SJCRH30 (cell line): ENCODE results near the gene PPP4R3A. TPM values are rescaled to one million over a fixed set of nuclear protein-coding genes. Genes with fewer than 3 reads are reported as not detected.
A peak's percentile ranks its signal among the peaks of the same experiment; 100 is the strongest.
"Not testable (repeated sequence)": the region's sequence is repeated elsewhere in the genome, so short reads cannot be mapped to it uniquely, and the experiment has no call there.

ENCODE experiments used
- DNase-seq, 2 experiments: peaks; one replicate each; pipeline ENCODE4 v3.0.0-alpha.2; 2015 to 2020
- H3K27ac ChIP-seq: fragments of 250-450 bp; sonication (Bioruptor Pico); 2 replicates; pipeline ENCODE4 v1.5.1; 2020; ENCODE audit warnings: mild to moderate bottlenecking, moderate library complexity
- H3K27me3 ChIP-seq: fragments of 250-450 bp; sonication (Bioruptor Pico); 2 replicates; pipeline ENCODE4 v1.5.1; 2020; ENCODE audit warnings: mild to moderate bottlenecking, moderate library complexity
- H3K36me3 ChIP-seq: fragments of 250-450 bp; sonication (Bioruptor Pico); 2 replicates; pipeline ENCODE4 v1.5.1; 2020; ENCODE audit warnings: mild to moderate bottlenecking, moderate library complexity
- H3K4me1 ChIP-seq: fragments of 250-450 bp; sonication (Bioruptor Pico); 2 replicates; pipeline ENCODE4 v1.5.1; 2020; ENCODE audit warnings: mild to moderate bottlenecking, moderate library complexity
- H3K4me3 ChIP-seq: fragments of 250-450 bp; sonication (Bioruptor Pico); 2 replicates; pipeline ENCODE4 v1.5.1; 2020; ENCODE audit warnings: mild to moderate bottlenecking, moderate library complexity
- H3K9me3 ChIP-seq: fragments of 250-450 bp; sonication (Bioruptor Pico); replicated peaks from 2 replicates; pipeline ENCODE4 v1.5.1; 2020; ENCODE audit warnings: mild to moderate bottlenecking, moderate library complexity
- total RNA-seq: library from RNA; depleted of rRNA; stranded (reverse); fragments of >200 nt; shearing (Covaris generic); gene quantifications from 2 replicates; pipeline ENCODE4 v1.2.3, GENCODE V29; 2014; rRNA removed

The PPP4R3A gene
- 74.1 and 77.8 TPM in 2 replicates for total RNA-seq

DNA sequence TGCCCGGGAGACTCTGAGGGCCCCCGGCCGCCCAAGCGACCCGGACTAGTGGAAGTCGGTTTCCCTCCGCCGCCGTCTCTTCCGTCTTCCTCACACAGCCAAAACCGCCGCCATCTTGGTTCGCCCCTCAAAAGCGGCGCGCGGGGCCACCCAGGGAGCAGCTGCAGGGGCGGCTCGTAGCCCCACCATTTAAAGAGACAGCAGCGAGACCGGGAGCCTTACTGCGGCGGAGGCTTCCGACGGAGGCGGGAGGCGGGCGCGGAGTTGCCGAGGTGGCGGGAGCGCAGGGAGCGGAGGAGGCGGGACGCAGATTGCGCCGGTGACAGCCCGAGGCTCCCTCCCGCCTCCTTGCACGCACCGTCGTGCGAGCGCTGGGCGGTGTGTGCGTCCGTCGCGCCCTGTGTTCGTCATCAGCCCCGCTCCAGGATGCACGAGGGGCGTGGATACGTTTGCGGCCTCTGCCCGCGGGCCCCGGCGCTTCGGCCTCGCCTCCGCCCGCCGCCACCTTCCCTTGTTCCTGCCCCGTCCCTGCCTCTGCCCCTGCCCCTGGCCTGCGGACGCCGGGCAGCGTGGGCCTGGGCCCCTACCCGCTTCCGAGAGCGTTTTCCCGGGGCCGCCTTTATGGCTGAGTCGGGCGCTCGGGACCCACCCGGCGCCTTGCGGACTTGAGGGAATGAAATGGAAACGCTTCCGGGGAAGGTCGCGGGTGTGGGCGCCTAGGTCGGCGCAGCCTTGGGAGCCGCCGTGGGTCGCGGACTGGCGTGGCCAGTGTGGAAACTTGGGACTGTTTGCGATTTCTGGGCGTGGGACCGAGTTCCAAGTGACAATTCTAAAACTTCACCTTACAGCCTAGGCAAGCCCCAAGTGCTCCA, at the start of gene PPP4R3A:
Gene PPP4R3A (minus strand): TSS at position 140 of the 872 bp plus-strand sequence. CDS start 663 bp downstream, outside the sequence.
- H3K4me1 ChIP-seq = no peaks in the 10 kb centered on the region
- peak within 1 kb of the TSS; percentile 97 for H3K27ac ChIP-seq
- H3K36me3 ChIP-seq = peaks cover 15% of the 10 kb centered on the region
- no peaks in the 10 kb centered on the region for H3K27me3 ChIP-seq
- H3K9me3 ChIP-seq = no peaks in the 10 kb centered on the region
- peak; percentile 92 to 93 for DNase-seq
- H3K4me3 ChIP-seq = peak within 1 kb of the TSS; percentile 90

DNA sequence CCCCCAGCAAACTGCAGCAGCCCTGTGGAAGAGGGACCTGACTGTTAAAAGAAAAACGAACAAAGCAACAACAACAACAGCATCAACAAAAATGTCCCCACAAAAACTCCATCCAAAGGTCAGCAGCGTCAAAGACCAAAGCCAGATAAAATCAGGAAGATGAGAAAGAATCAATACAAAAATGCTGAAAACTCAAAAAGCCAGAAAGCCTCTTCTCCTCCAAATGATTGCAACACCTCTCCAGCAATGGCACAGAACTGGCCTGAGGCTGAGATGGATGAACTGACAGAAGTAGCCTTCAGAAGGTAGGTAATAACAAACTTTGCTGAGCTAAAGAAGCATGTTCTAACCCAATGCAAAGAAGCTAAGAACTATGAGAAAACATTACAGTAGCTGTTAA, 45.4 kb upstream of the PPP4R3A start:
- no peaks in the 10 kb centered on the region for H3K9me3 ChIP-seq
- no peak overlapping the region for H3K27ac ChIP-seq
- no peaks in the 10 kb centered on the region for H3K27me3 ChIP-seq
- no peak for DNase-seq
- H3K4me1 ChIP-seq = no peaks in the 10 kb centered on the region
- H3K4me3 ChIP-seq = no peak overlapping the region
- H3K36me3 ChIP-seq = no peaks in the 10 kb centered on the region

DNA sequence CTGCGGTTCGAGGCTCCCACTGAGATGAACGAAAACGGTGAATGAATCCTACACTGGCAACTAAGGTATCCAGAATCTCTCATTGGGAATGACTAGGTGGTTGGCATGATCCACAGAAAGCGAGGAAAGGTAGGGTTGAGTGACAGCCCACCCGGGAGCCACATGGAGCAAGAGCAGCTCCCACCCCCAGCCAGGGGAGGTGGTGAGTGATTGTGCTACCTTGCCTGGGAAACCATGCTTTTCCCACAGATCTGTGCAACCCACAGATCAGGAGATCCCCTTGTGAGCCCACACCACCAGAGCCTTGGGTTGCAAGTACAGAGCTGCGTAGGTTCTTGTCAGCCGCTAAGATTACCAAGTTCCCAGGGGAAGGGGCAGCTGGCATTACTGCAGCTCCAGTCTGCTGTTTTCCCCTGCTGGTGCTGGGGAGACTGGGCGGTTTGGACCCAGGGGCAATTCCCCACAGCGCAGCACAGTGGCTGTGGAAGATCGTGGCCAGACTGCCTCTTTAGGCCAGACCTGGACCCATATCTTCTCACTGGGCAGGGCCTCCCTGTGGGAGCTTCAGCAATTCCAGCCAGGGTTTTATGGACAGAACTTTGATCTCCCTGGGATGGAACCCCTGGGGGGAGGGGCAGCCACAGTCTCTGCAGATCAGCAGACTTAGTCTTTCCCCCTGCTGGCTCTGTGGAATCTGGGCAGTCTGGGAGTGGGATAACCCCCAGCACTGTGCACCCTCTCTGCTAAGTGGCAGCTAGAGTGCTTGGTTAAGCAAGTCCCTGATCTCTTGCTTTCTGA, 44.6 kb upstream of the PPP4R3A start:
- H3K9me3 ChIP-seq = no peaks in the 10 kb centered on the region
- no peak overlapping the region for H3K27ac ChIP-seq
- H3K36me3 ChIP-seq = no peaks in the 10 kb centered on the region
- H3K27me3 ChIP-seq = no peaks in the 10 kb centered on the region
- H3K4me3 ChIP-seq = no peak overlapping the region
- H3K4me1 ChIP-seq = no peaks in the 10 kb centered on the region
- DNase-seq = no peak

DNA sequence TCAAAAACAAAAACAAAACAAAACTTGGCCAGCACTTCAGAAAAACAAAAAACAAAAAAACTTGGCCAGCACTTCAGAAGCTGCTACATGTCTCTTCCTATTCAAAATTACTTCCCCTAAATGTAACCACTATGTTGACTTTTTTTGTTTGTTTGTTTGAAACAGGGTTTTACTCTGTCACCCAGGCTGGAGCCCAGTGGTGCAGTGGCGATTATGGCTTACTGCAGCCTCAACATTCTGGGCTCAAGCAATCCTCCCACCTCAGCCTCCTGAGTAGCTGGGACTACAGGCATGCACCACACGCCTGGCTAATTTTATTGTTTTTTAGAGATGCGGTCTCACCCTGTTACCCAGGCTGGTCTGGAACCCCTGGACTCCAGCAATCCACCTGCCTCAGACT, 38.0 kb upstream of the PPP4R3A start:
- Histone ChIP-seq H3K4me1 (0 out of 2 replicates have a peak, but pooled peaks cover 2% of the 10 kb centered on the region), H3K27me3 (no peaks in the 10 kb centered on the region), H3K4me3 (no peak overlapping the region), H3K36me3 (no peaks in the 10 kb centered on the region), H3K27ac (no peak overlapping the region), H3K9me3 (no peaks in the 10 kb centered on the region)
- DNase-seq = no peak

DNA sequence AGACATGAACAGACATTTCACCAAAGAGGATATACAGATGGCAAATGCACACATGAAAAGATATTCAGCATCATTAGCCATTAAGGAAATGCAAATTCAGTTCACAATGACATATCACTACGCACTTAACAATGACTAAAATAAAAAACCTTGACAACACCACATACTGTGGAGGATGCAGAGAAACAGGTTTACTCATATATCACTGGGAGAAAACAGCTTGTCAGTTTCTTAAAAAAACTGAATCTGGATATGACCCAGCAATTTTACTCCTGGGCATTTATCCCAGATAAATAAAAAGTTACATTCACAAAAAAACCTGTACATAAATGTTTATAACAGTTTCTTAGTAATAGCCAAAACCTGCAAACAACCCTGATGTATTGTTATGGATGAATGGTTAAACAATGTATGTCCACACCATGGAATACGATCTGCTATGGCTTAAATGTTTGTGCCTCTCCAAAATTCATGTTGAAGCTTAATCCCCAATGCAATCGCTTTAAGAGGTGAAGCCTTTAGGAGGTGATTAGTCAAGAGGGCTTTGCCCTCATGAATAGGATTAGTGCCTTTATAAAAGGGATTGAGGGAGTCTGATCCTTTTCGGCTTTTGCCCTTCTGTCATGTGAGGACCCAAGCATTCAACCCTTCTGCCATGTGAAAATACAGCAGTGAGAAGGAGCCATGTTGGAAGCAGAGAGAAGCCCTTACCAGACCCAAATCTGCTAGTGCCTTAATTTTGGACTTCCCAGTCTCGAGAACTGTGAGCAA, 36.0 kb upstream of the PPP4R3A start:
- H3K27ac ChIP-seq = no peak overlapping the region
- H3K9me3 ChIP-seq = no peaks in the 10 kb centered on the region
- H3K36me3 ChIP-seq = no peaks in the 10 kb centered on the region
- peak in 1 of 2 experiments; percentile 42 for DNase-seq
- H3K27me3 ChIP-seq = no peaks in the 10 kb centered on the region
- 0 out of 2 replicates have a peak, but pooled peaks cover 2% of the 10 kb centered on the region for H3K4me1 ChIP-seq
- H3K4me3 ChIP-seq = no peak overlapping the region

DNA sequence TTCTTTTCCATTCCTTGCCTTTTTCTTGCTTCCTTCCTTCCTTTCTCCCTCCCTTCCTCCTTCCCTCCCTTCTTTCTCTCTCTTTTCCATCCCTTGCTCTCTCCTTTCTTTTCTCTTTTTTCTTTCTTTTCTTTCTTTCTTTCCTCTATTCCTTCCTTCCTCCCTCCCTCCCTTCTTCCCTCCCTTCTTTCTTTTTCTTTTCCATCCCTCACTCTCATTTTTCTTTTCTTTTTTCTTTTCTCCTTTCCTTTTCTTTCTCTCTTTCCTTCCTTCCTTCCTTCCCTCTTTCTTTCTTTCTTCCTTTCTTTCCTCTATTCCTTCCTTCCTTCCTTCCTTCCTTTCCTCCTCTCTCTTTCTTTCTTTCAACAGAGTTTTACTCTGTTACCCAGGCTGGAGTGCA, 35.1 kb upstream of the PPP4R3A start:
- Histone ChIP-seq H3K4me1 (0 out of 2 replicates have a peak, but pooled peaks cover 2% of the 10 kb centered on the region), H3K27me3 (no peaks in the 10 kb centered on the region), H3K27ac (no peak overlapping the region), H3K9me3 (no peaks in the 10 kb centered on the region), H3K36me3 (no peaks in the 10 kb centered on the region), H3K4me3 (no peak overlapping the region)
- DNase-seq = no peak

DNA sequence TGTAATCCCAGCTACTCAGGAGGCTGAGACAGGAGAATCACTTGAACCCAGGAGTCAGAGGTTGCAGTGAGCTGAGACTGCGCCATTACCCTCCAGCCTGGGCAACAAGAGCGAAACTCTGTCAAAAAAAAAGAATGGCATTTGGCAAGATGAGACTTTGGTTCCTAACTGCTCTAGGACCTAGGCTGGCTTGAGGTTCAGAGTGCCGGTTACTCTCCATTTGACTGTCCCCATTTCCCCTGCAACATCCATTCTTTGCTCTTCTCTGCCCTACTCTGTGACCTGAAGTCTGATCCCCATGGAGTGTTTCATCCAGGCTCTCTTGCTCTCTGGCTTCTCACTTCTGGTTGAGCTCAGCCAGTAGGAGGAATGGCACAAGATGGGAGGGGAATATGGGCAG, 26.2 kb upstream of the PPP4R3A start:
- Histone ChIP-seq H3K27ac (no peak overlapping the region), H3K27me3 (0 out of 2 replicates have a peak, but pooled peaks cover 3% of the 10 kb centered on the region)

DNA sequence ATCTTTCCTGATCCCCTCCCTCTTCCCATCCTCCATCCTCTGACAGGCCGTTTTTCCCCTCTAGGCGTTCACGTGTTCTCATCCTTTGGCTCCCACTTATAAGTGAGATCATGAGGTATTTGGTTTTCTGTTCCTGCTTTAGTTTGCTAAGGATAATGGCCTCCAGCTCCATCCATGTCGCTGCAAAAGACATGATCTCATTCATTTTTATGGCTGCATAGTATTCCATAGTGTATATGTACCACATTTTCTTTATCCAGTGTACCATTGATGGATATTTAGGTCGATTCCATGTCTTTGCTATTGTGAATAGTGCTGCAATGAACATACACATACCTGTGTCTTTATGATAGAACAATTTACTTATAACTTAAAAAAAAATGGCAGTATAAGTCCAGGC, 23.9 kb upstream of the PPP4R3A start:
- H3K36me3 ChIP-seq, DNase-seq, H3K4me3 ChIP-seq, H3K4me1 ChIP-seq, H3K27me3 ChIP-seq, H3K27ac ChIP-seq, H3K9me3 ChIP-seq: not testable (repeated sequence)

More for the DNA sequence above, 26.2 kb upstream of the PPP4R3A start:
- Histone ChIP-seq H3K4me1 (no peaks in the 10 kb centered on the region), H3K4me3 (no peak overlapping the region), H3K36me3 (no peaks in the 10 kb centered on the region), H3K9me3 (no peaks in the 10 kb centered on the region)
- no peak for DNase-seq

DNA sequence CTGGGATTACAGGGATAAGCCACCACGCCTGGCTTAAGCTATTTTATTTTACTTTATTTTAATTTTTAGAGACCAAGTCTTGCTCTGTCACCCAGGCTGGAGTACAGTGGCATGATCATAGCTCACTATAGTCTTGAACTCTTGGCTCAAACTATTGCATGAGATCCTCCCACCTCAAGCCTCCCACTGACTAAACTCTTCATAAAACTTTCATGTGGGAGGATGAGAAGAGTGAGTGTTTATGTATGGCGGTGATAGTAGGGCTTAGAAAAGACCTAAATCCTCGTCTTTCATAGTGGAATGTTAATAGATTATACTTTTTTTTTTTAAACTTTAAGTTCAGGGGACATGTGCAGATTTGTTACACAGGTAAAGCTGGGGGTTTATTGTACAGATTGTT, 23.5 kb upstream of the PPP4R3A start:
- Histone ChIP-seq H3K4me3 (no peak overlapping the region), H3K27me3 (0 out of 2 replicates have a peak, but pooled peaks cover 3% of the 10 kb centered on the region), H3K9me3 (no peaks in the 10 kb centered on the region), H3K27ac (no peak overlapping the region), H3K36me3 (no peaks in the 10 kb centered on the region), H3K4me1 (no peaks in the 10 kb centered on the region)
- DNase-seq = no peak

DNA sequence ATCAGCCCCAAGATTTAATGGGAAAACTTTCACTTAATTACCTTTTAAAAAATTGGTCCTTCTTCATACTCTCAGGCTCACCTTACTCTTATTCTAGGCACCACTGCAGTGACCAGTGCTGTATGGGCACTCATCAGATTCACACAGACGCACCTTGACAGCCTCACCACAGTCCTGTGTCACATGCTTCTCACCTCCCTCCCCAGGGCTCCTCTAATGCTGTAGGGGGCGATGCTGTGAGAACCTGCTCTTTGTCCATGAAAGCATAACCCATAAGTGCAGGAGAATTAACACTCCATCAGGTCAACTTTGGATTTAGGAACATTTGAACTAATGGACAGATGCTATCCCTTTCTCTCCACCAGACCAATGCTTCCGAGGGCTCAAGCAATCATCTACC, 13.9 kb upstream of the PPP4R3A start:
- H3K9me3 ChIP-seq = no peaks in the 10 kb centered on the region
- DNase-seq = no peak
- H3K27me3 ChIP-seq = no peaks in the 10 kb centered on the region
- no peak overlapping the region for H3K4me3 ChIP-seq
- H3K27ac ChIP-seq = no peak overlapping the region
- H3K4me1 ChIP-seq = no peaks in the 10 kb centered on the region
- H3K36me3 ChIP-seq = no peaks in the 10 kb centered on the region

DNA sequence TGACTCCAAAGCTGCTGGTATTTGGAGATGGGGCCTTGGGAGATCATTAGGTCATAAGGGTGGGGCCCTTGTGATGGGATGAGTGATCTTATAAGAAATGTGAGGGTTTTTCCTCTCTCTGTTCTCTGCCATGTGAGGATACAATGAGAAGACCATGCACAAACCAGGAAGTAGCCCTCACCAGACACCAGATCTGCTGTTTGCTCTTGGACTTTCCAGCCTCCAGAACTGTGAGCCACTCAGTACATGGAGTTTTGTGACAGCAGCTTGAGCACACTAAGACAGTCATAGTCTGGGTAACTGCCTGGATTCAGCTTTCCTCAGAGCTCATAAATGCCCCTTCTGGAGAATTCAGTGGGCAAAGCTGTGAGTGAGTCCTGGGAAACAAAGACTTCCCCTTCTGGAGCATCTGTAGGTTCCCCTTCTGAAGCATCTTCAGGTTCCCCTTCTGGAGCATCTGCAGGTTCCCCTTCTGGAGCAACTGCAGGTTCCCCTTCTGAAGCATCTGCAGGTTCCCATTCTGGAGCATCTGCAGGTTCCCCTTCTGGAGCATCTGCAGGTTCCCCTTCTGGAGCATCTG, 11.0 kb upstream of the PPP4R3A start:
- H3K4me3 ChIP-seq = no peak overlapping the region
- no peaks in the 10 kb centered on the region for H3K36me3 ChIP-seq
- no peaks in the 10 kb centered on the region for H3K4me1 ChIP-seq
- no peak for DNase-seq
- H3K27me3 ChIP-seq = no peaks in the 10 kb centered on the region
- H3K9me3 ChIP-seq = no peaks in the 10 kb centered on the region
- no peak overlapping the region for H3K27ac ChIP-seq

DNA sequence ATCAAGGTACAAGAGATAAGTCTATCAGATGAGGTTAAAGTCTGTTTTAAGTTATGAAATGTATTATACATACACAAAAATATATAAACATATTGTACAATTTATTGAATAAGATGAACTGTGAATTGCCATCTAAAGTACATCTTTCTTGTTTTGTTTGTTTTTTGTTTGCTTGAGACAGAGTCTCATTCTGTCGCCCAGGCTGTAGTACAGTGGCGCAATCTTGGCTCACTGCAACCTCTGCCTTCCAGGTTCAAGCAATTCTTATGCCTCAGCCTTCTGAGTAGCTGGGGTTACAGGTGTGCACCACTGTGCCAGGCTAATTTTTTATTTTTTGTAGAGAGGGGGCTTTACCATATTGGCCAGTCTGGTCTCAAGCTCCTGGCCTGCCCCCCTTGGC, 10.0 kb upstream of the PPP4R3A start:
- H3K27me3 ChIP-seq = no peaks in the 10 kb centered on the region
- H3K36me3 ChIP-seq = no peaks in the 10 kb centered on the region
- DNase-seq = no peak
- H3K27ac ChIP-seq = no peak overlapping the region
- H3K9me3 ChIP-seq = no peaks in the 10 kb centered on the region
- no peak overlapping the region for H3K4me3 ChIP-seq
- H3K4me1 ChIP-seq = no peaks in the 10 kb centered on the region

DNA sequence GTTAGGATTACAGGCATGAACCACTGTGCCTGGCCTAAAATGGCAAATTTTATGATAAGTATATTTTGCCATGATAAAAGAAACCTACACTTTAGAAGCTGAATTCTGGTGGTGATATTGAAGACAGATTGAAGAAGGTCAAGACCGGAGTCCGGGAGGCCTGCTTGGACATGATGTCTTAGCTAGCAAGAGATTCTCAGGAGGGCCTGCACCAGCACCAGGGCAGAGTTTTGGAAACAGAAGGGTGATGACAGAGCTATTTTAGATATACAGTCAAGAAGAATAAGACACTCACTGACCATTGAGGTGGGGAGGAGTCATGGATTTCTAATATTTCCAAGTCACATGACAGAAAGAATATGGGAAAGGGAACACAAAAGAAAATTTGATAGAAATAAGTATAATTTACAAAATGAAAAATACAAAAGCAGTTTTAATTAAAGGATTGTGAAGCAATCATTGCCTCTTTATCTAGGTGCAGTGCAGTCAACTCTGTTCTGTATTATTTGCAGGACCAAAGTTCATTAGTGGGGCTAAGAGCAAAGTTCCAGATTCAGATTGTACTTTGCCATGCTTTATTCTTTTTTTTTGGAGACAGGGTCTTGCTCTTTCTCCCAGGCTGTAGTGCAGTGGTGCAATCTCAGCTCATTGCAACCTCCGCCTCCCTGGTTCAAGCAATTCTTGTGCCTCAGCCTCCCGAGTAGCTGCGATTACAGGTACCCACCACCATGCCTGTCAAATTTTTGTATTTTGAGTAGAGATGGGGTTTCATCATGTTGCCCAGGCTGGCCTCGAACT, 9.3 kb upstream of the PPP4R3A start:
- Histone ChIP-seq H3K27ac (no peak overlapping the region), H3K4me1 (no peaks in the 10 kb centered on the region), H3K4me3 (no peak overlapping the region), H3K36me3 (no peaks in the 10 kb centered on the region), H3K27me3 (no peaks in the 10 kb centered on the region), H3K9me3 (no peaks in the 10 kb centered on the region)
- DNase-seq = no peak
